Right lobe of liver (tissue), 4 donors: ENCODE results near the gene SYT17.

ENCODE experiments used
- CTCF ChIP-seq, 4 donors: fragments of 200-600 bp in 3 of 4; fragments of 450-650 bp in 1 of 4; IDR thresholded peaks; one replicate each; pipeline versions ENCODE4 v1.5.1 to v1.8.0; 2016 to 2022; ENCODE audit warnings: antibody characterized with exemption in 4 of 4, mild to moderate bottlenecking in 2 of 4
- POLR2A ChIP-seq: fragments of 450-650 bp; IDR thresholded peaks from one replicate; pipeline ENCODE4 v1.6.1; 2017; ENCODE audit warnings: antibody characterized with exemption, mild to moderate bottlenecking
- donor health status: DM: no; HTN: no; CAD: no.
- donor health status: DM: no; HTN: no; CAD: no.
- donor health status: DM: no; HTN: yes; CAD: no.

GRCh38 chr16:19165101-19165500 lies 2.9 kb upstream of the SYT17 start:
- no peak for TF ChIP-seq POLR2A
- TF ChIP-seq CTCF (IDR thresholded peaks at IDR 0.05) = no peak
